Naive thymus-derived CD8-positive, alpha-beta T cell (primary cell): ENCODE data around the gene ATAD3A. TPM values are rescaled to one million over a fixed set of nuclear protein-coding genes. Genes with fewer than 3 reads are reported as not detected.
"Not testable (repeated sequence)": the region's sequence is repeated elsewhere in the genome, so short reads cannot be mapped to it uniquely, and the experiment has no call there.

Source experiments
- ATAC-seq, 2 donors: fragments of 150-1000 bp; cut with Tn5 transposase in 1 of 2; sonication (Bioruptor Pico), chemical (Tn5 transposase) in 1 of 2; 1 replicate in 1 of 2; 2 replicates in 1 of 2; pipeline ENCODE4 v1.10.0; 2021; ENCODE audit warnings: mild to moderate bottlenecking in 2 of 2, moderate library complexity in 2 of 2
- POLR2A ChIA-PET: fragments of 350-600 bp; sonication (Branson Sonifier 250); formaldehyde crosslinking; loops from one replicate; lab custom pipeline; 2021; ENCODE audit warnings: antibody characterized with exemption; lab: Charles Lee
- DNase-seq, 10 donors: peaks; one replicate each; pipeline versions ENCODE4 v3.0.0 to v3.0.0-alpha.2; 2020 to 2022
- H3K27ac Mint-ChIP-seq, 10 donors: one replicate each; pipeline ENCODE4 v1.8.0; 2020 to 2022; ENCODE audit warnings: mild to moderate bottlenecking in 10 of 10, mixed read lengths in 10 of 10, moderate library complexity in 4 of 10, inconsistent platforms in 1 of 10
- H3K27me3 Mint-ChIP-seq, 5 donors: one replicate each; pipeline ENCODE4 v1.8.0; 2021 to 2022; ENCODE audit warnings: mixed read lengths in 5 of 5
- H3K36me3 Mint-ChIP-seq, 3 donors: one replicate each; pipeline ENCODE4 v1.8.0; 2020 to 2022; ENCODE audit warnings: mixed read lengths in 3 of 3, mild to moderate bottlenecking in 2 of 3, inconsistent platforms in 1 of 3
- H3K4me1 Mint-ChIP-seq, 4 donors: one replicate each; pipeline ENCODE4 v1.8.0; 2021 to 2022; ENCODE audit warnings: mixed read lengths in 4 of 4
- H3K4me3 Mint-ChIP-seq, 10 donors: one replicate each; pipeline ENCODE4 v1.8.0; 2020 to 2022; ENCODE audit warnings: mild to moderate bottlenecking in 10 of 10, mixed read lengths in 10 of 10, moderate library complexity in 6 of 10, inconsistent platforms in 1 of 10
- H3K9me3 Mint-ChIP-seq, 9 donors: one replicate each; pipeline ENCODE4 v1.8.0; 2020 to 2022; ENCODE audit warnings: mixed read lengths in 9 of 9, mild to moderate bottlenecking in 3 of 9, inconsistent platforms in 1 of 9, moderate library complexity in 1 of 9
- polyA plus RNA-seq, 3 donors: library from polyadenylated mRNA; unstranded; fragments of 300-500 nt; fragmentation: Illumina TruSeq; gene quantifications; one replicate each; pipeline ENCODE4 v1.2.3, GENCODE V29; 2021
- total RNA-seq, 8 experiments: library from RNA in 2 of 8; stranded (reverse) in 2 of 8; gene quantifications; one replicate each; pipeline ENCODE4 v1.2.3 and lab custom pipeline; 2021 to 2026

Gene ATAD3A
- total RNA-seq (10 to 100 TPM; 24.7 to 27.5 TPM), polyA plus RNA-seq (10 to 100 TPM in 1 of 3 donors, 1 to 10 TPM in 2; 7.7 to 15.3 (median 8.5) TPM), total RNA-seq (lab: John Stamatoyannopoulos, UW) (10.8 to 146 (median 23.9) reads per million in 6 experiments)

DNA sequence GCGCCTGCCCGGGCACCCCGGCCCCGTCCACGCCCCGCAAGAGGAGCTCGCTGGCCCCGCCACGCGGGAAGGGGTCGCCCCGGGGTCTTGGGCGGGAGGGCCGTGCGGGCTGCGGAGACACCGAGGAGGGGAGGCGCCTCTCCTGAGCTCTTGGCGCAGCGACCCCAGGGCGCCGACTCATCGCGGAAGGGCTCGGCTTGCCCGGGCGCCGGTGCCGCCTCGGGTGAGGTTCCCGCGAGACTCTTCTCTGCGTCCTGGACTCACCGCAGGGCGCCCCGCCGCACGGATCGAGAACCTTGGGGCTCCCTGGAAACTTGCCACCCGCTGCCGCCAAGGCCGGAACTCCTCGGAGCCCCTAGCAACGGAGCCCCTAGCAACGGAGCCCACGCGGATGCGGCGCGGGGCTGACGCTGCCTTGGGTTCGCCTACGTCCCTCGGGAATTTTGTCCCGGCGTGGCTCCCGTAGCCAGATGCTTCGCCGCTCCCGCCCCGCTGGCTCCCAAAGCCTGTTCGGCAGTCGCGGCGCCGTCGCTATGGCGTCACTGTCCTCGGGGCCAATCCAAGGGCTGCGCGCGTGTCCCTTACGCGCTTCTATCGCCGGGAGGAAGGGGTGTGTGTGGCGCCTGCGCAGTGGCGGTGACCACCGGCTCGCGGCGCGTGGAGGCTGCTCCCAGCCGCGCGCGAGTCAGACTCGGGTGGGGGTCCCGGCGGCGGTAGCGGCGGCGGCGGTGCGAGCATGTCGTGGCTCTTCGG, at the start of gene ATAD3A:
Gene ATAD3A, plus strand, starts transcription at position 630 of the 753 bp plus-strand sequence. Its CDS starts 107 bp downstream, at position 737.
- POLR2A ChIA-PET, result interaction anchor here (0.7 to 1.2 kb wide), 3 partner anchors 104 to 166 kb away, joined by 3 to 4 read pairs (median 3); partner anchors contain the start of gene MIB2
- Mint-ChIP-seq H3K4me3 (peak within 1 kb of the TSS; percentile 86 to 95 (median 92)), H3K27me3 (no peaks in the 10 kb centered on the region), H3K36me3 (peaks cover 0 to 1% (median 0%) of the 10 kb centered on the region in 3 donors), H3K9me3 (no peaks in the 10 kb centered on the region), H3K27ac (peak within 1 kb of the TSS; percentile 79 to 97 (median 94)), H3K4me1 (peaks cover 11 to 16% (median 14%) of the 10 kb centered on the region in 4 donors)
- DNase-seq (peak; percentile 91 to 97 (median 93)), ATAC-seq (peak; percentile 91)

DNA sequence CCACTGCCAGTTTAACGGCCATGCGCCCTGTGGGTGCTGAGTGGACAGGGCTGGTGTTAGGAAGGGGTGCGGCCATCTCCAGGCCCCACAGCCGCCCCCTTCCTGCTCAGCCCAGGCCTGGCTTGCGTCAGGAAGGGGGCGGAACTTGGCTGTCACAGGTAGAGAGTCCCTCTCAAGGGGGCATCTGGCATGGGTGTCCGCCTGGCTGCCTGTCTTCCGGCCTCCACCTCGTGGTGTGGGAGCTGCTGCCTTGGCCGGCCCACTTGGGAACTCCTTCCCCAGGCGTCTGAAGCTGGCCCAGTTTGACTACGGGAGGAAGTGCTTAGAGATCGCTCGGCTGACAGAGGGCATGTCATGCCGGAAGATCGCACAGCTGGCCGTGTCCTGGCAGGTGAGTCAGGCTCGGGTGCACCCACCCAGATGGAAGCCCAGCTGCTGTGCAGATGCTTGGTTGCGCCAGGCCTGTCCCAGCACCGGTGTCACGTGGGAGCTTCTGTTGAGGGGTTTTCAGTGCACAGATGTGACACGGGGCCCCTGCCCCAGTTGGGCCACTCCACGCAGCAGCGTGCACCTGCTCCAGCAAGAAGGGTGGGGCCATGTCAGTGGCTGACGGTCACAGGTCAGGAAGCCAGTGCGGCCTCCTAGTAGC, 49.5 kb upstream of the ATAD3A start:
- H3K4me3 Mint-ChIP-seq, result peak overlapping the region in 9 of 10 donors; percentile 50 to 83 (median 63)
- no peaks in the 10 kb centered on the region for H3K36me3 Mint-ChIP-seq
- DNase-seq (peak in 2 of 10 donors; percentile 11 to 15), ATAC-seq (peak; percentile 54 to 80)
- H3K27ac Mint-ChIP-seq, result peak overlapping the region in 5 of 10 donors; percentile 66 to 85 (median 82)
- no peaks in the 10 kb centered on the region for H3K9me3 Mint-ChIP-seq
- peaks cover 0 to 4% (median 0%) of the 10 kb centered on the region in 4 donors for H3K4me1 Mint-ChIP-seq
- POLR2A ChIA-PET, result no interaction called here
- H3K27me3 Mint-ChIP-seq, result peaks cover 0 to 12% (median 4%) of the 10 kb centered on the region in 5 donors

DNA sequence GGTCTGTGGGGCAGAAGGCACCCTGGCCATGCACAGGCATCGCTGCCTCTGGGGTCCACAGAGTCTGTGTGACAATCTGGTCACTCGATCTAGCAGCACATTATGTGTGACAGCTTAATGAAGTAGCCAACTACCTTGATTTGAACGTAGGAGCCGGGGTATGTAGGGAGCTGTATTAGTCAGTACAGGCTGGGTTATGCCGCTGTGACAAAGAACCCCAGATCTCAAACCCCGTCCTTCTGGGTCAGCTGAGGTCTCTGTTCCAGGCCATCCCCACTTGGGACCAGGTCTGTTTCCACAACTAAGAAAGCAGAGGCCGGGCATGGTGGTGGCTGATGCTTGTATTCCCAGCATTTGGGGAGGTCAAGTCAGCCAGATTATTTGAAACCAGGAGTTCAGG, 48.6 kb upstream of the ATAD3A start:
- POLR2A ChIA-PET, result no interaction called here
- ATAC-seq (no peak), DNase-seq (no peak)
- Mint-ChIP-seq H3K4me3 (peak overlapping the region in 1 of 10 donors; percentile 73), H3K4me1 (peaks cover 0 to 4% (median 0%) of the 10 kb centered on the region in 4 donors), H3K27ac (no peak overlapping the region), H3K36me3 (no peaks in the 10 kb centered on the region), H3K27me3 (peaks cover 0 to 12% (median 4%) of the 10 kb centered on the region in 5 donors), H3K9me3 (no peaks in the 10 kb centered on the region)

DNA sequence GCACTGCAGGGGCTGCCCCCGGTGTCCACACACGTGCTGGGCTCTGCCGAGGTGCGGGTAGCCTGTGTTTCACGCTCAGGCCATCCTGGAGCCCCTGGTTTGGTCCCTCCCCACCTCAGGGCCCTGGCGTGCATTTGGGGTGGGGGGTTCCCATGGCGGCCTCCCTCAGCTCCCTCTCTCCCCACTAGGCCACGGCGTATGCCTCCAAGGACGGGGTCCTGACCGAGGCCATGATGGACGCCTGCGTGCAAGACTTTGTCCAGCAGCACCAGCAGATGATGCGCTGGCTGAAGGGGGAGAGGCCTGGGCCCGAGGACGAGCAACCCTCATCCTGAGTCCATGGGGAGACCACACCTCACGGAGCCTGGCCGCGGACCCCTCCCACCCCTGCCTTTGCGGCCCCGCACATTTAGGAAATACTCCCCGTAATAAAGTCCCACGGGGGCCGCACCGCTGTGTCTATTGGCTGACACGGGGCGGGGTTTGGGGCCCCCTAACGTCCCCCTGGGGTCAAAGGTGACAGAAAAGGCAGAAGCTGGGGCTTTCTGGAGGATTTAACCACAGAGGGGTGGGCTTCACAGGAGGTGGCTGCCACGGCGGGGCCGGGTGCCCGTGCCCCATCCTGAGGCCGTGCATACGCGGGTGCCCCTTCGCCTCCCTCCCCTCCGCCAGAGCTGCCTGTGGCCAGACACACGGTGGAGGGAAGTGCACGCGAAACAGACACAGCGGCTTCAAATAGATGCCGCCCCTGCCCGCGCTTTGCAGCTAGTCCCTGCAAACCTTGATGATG, 43.6 kb upstream of the ATAD3A start:
- POLR2A ChIA-PET, result interaction anchor here (0.7 kb wide), 1 partner anchor 37 kb away, joined by 3 read pairs; no protein-coding TSS in a partner anchor
- not testable (repeated sequence) for H3K9me3 Mint-ChIP-seq, ATAC-seq, H3K36me3 Mint-ChIP-seq, H3K27ac Mint-ChIP-seq, DNase-seq, H3K27me3 Mint-ChIP-seq, H3K4me3 Mint-ChIP-seq
- H3K4me1 Mint-ChIP-seq, result peaks cover 7 to 25% (median 22%) of the 10 kb centered on the region in 4 donors

DNA sequence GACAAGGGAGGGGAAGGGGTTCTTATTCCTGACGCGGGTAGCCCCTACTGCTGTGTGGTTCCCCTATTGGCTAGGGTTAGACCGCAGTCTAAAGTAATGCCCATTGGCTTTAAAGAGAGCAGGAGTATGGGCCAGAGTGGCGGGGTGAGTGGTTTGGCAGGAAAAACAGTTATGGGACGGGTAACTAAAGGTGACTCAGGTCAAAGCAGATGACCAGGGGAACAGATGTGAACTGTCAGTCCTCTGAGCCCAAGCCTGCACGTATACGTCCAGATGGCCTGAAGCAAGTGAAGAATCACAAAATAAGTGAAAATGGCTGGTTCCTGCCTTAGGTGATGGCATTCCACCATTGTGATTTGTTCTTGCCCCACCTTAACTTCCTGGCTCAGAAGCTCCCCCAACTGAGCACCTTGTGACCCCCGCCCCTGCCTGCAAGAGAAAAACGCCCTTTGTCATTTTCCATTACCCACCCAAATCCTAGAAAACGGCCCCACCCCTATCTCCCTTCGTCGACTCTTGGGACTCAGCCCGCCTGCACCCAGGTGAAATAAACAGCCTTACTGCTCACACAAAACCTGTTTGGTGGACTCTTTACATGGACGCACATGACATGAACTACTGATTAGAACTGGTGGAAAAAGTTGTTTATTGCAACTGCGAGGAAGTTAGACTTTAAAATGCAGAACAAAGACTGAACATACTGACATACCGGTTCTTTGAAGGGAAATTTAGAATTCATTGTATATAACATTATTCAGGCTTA, 41.2 kb upstream of the ATAD3A start:
- POLR2A ChIA-PET, result interaction anchor here (0.7 kb wide), 1 partner anchor 111 kb away, joined by 6 read pairs; no protein-coding TSS in a partner anchor
- Mint-ChIP-seq H3K4me1 (peaks cover 9 to 34% (median 28%) of the 10 kb centered on the region in 4 donors), H3K4me3 (peak overlapping the region; percentile 81 to 97 (median 92)), H3K27me3 (peaks cover 0 to 2% (median 0%) of the 10 kb centered on the region in 5 donors), H3K36me3 (no peaks in the 10 kb centered on the region), H3K9me3 (no peaks in the 10 kb centered on the region), H3K27ac (peak overlapping the region; percentile 81 to 98 (median 92))
- ATAC-seq (peak; percentile 31 to 38), DNase-seq (peak in 2 of 10 donors; percentile 18 to 29)

DNA sequence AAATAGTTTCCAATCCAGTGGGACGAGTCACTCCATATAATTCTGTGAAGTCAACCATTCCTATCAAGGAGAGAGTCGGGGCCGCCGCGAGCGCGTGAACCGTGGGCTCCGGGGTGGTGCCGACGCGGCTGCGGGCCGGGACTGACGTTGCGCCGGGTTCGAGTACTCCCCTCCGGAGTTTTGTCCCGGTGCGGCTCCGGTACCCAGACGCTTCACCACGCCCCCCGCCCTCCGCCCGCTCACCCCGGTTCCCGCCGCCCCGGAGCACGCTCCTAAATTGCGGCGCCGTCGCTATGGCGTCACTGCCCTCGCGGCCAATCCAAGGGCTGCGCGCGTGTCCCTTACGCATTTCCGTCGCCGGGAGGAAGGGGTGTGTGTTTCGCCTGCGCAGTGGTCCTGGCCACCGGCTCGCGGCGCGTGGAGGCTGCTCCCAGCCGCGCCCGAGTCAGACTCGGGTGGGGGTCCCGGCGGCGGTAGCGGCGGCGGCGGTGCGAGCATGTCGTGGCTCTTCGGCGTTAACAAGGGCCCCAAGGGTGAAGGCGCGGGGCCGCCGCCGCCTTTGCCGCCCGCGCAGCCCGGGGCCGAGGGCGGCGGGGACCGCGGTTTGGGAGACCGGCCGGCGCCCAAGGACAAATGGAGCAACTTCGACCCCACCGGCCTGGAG, 40.4 kb upstream of the ATAD3A start, which contains the start of gene ATAD3B:
Gene ATAD3B, plus strand, starts transcription at position 377 of the 664 bp plus-strand sequence. Its CDS starts 120 bp downstream, at position 497.
- Mint-ChIP-seq H3K27me3 (peaks cover 0 to under 1% (median 0%) of the 10 kb centered on the region in 5 donors), H3K36me3 (peaks cover 0 to 1% (median 0%) of the 10 kb centered on the region in 3 donors), H3K9me3 (no peaks in the 10 kb centered on the region), H3K4me3 (peak within 1 kb of the TSS; percentile 81 to 97 (median 92)), H3K4me1 (peaks cover 10 to 34% (median 30%) of the 10 kb centered on the region in 4 donors), H3K27ac (peak within 1 kb of the TSS; percentile 81 to 98 (median 92))
- DNase-seq (peak; percentile 81 to 95 (median 89)), ATAC-seq (peak; percentile 93 to 94)
- POLR2A ChIA-PET, result no interaction called here

DNA sequence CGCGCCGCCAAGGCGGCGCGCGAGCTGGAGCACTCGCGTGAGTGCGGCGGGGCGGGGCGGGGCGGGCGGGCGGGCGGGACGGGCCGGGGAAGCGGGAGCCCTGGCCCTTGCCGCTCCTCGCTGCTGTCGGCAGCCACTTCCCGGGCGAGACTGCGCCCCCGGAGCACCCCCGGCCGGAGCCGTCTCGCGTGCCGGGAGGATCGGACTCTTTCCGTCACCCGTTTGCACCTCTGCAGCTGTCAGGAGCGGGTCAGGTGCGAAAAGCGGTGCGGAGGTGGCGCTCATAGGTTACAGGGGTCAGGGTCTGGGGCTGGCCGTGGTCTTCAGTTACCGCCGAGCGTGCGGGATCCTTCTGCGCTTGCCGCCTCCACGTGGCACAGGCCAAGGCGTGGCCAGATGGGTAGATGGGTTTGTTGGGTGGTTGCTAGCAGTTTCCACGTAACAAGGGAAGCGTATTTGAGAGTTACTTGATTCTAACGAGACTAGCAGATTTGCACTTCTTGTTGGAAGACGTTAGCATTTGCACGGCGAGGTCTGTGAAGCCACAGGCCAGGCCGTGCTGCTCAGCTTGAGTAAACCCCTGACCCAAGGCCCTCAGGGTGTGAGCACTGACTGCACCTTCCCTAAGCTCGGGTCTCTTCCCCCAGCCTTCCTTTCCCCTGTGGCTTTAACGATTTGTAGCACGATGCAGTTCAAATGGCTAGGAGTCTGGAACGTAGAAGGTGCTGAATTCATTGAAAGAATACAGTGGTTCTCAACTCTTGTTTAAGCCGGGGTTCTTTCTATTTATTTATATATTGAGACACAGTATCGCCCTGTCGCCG, 39.7 kb upstream of the ATAD3A start:
- not testable (repeated sequence) for H3K27me3 Mint-ChIP-seq, H3K9me3 Mint-ChIP-seq, H3K36me3 Mint-ChIP-seq
- peak overlapping the region; percentile 13 to 88 (median 76) for H3K27ac Mint-ChIP-seq
- ATAC-seq, result peak; percentile 41 to 46
- peak in 6 of 10 donors; percentile 6 to 39 (median 30) for DNase-seq
- POLR2A ChIA-PET, result interaction anchor here (0.7 kb wide), 1 partner anchor 86 kb away, joined by 7 read pairs; no protein-coding TSS in a partner anchor
- peak overlapping the region; percentile 67 to 84 (median 75) for H3K4me3 Mint-ChIP-seq
- peaks cover 10 to 34% (median 30%) of the 10 kb centered on the region in 4 donors for H3K4me1 Mint-ChIP-seq

DNA sequence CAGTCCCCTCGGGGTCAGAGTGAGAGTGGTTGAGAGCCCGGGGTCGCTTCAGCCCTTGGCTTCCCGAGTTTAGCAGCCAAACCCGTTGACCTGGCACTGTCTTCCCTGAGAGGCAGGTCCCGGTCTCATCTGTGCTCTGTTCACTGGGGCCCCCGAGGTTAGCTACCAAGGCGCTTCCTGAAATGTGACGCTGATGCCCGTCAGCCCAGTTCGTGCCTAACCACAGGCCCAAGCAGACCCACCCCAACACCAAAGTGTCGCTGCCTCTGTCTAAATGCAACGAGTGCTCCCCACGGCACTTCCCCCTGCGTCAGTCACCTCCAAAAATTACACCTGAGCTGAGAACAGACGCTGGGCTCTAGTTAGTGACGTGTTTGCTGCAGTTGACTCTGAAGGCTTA, 36.0 kb upstream of the ATAD3A start:
- Mint-ChIP-seq H3K36me3 (peaks cover 0 to 30% (median 7%) of the 10 kb centered on the region in 3 donors), H3K4me1 (peaks cover 12 to 31% (median 24%) of the 10 kb centered on the region in 4 donors), H3K27ac (peak overlapping the region in 1 of 10 donors; percentile 61)
- ATAC-seq, H3K9me3 Mint-ChIP-seq, H3K4me3 Mint-ChIP-seq, DNase-seq, H3K27me3 Mint-ChIP-seq: not testable (repeated sequence)
- POLR2A ChIA-PET, result interaction anchor here (0.7 kb wide), 2 partner anchors 139 to 422 kb away, joined by 3 to 7 read pairs; no protein-coding TSS in a partner anchor

DNA sequence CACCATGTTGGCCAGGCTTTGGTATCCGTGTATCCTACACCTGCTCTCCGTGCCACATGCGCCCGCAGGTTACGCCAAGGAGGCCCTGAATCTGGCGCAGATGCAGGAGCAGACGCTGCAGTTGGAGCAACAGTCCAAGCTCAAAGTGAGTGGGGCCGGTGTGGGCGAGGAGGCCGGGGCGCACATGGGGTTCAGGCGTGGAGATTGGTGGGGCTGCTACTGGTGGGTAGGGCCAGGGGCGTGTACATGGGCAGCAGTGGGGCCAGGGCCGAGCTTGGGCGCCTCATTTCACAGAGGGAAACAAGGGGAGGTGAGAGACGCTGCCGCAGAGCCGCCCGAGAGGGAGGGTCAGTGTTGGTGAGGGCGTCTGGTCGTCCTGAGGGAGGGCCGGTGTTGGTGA, 34.8 kb upstream of the ATAD3A start:
- Mint-ChIP-seq H3K9me3 (no peaks in the 10 kb centered on the region), H3K4me1 (peaks cover 10 to 29% (median 21%) of the 10 kb centered on the region in 4 donors), H3K36me3 (peaks cover 0 to 35% (median 7%) of the 10 kb centered on the region in 3 donors), H3K27ac (no peak overlapping the region), H3K4me3 (no peak overlapping the region), H3K27me3 (no peaks in the 10 kb centered on the region)
- no peak for DNase-seq
- POLR2A ChIA-PET, result no interaction called here
- ATAC-seq, result no peak
